ENCODE data around the gene DEUP1. TPM values are rescaled to one million over a fixed set of nuclear protein-coding genes. Genes with fewer than 3 reads are reported as not detected.
A peak's percentile ranks its signal among the peaks of the same experiment; 100 is the strongest.

Gene DEUP1
- total RNA-seq, 3 donors from 2014 or later = not detected

- intact Hi-C loops (cut with DNase I, micrococcal nuclease) = no loop called here
- H3K36me3 ChIP-seq (ENCODE audit: low read depth) = peaks cover 3% of the 10 kb centered on the region
- ATAC-seq = peak; percentile 47
- no peaks in the 10 kb centered on the region for H3K9me3 ChIP-seq
- DNase-seq = no peak
- no peak overlapping the region for H3K4me3 ChIP-seq
- TF ChIP-seq CTCF (IDR thresholded peaks at IDR 0.05) = no peak
- H3K4me1 ChIP-seq (ENCODE audit: low read depth) = peaks cover 22% of the 10 kb centered on the region
These were observed 156.5 kb downstream of the DEUP1 start for GRCh38 chr11:93487032-93487483.

Other genes starting within 250 kb of the DEUP1 start
- gene SLC36A4, start 132.8 kb upstream of the DEUP1 start, total RNA-seq = 10 to 100 TPM in 2 of 3 donors, 1 to 10 TPM in 1; 8.3 to 20.1 (median 14.2) TPM
- 10 to 100 TPM; 37.5 to 75.4 (median 41.5) TPM for gene SMCO4, start 212.6 kb downstream of the DEUP1 start, total RNA-seq

Data from mucosa of descending colon (tissue), 3 donors.